ENCODE measurements around the gene PDXK.

Gene PDXK

GRCh38 chr21:43783098-43783700, 64.3 kb downstream of the PDXK start:
- DNase-seq, result no peak

- DNase-seq, result no peak
Observed at GRCh38 chr21:43785134-43785533, 66.2 kb downstream of the PDXK start.

DNA sequence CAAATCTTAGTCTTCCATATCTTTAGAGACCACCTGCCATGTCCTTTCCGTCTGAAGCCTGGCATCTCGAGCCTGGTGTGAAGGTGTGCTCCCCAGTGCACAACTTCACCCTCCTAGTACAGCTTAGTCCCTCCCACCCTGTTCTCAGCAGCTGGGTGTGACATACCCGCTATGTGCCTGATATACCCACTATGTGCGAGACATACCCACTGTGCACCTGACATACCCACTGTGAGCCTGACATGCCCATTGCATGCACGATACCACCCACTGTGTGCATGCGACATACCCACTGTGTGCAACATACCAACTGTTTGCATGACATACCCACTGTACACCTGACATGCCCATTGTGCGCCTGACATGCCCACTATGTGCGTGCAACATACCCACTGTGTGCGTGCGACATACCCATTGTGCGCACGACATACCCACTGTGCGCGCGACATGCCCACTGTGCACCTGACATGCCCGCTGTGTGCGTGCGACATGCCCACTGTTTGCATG, 67.4 kb downstream of the PDXK start:
- DNase-seq, result peak; percentile 24

- DNase-seq, result no peak
Observed at GRCh38 chr21:43786807-43787440, 68.0 kb downstream of the PDXK start.

DNA sequence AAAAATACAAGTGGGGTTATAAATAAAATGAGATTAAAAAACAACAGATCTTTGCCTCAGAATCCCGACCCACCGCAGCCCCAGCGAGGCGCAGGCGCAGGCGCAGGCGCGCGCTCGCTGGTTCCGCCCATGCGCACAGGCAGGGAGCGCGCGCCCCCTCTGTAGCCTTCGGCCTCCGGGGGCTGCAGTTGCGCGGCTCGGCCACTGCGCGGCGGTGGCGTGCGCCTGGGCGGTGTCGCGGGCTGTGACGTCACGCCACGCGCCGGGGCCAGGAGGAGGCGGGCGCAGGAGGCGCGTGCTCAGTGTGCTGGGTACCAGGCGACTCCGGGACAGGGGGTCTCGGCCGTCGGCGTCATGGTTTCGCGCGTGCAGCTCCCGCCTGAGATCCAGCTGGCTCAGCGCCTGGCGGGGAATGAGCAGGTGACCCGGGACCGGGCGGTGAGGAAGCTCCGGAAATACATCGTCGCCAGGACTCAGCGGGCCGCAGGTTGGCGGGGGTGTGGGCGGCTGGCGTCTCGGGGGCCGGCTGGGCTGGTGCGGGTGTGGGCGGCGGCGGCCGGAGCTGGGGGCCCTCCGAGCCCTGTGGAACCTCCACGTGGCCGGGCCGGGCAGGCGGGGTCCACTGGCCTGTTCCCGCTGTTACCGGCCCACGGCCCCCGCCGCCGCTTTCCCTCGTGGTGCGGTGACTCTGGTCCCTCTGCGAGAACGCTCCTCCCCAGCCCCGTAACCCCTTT, 70.5 kb downstream of the PDXK start, which contains the start of gene RRP1:
Gene RRP1, plus strand, starts transcription at position 302 of the 734 bp plus-strand sequence. Its CDS starts 53 bp downstream, at position 355.
- peak; percentile 74 for DNase-seq

GRCh38 chr21:43790010-43790524, 71.1 kb downstream of the PDXK start:
- DNase-seq, result no peak

DNA sequence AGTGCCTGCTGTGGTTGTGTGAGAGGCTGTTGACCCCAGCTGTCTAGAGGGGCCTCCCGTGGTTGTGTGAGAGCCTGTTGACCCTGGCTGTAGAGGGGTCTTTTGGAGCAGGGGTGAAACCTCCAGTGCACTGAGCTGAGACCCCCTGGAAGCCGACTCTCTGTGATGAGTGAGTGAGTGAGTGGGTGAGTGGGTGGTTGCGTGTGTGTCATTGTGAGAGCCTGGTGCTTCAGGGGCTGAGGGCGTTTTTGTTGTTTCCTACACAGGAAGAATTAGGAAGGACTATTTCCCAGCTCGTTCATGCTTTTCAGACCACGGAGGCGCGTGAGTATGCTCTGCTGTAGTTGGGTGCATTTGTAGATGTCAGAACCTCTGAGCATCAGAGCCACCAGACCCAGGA, 73.5 kb downstream of the PDXK start:
- no peak for DNase-seq

GRCh38 chr21:43793243-43793642, 74.3 kb downstream of the PDXK start:
- DNase-seq, result no peak

DNA sequence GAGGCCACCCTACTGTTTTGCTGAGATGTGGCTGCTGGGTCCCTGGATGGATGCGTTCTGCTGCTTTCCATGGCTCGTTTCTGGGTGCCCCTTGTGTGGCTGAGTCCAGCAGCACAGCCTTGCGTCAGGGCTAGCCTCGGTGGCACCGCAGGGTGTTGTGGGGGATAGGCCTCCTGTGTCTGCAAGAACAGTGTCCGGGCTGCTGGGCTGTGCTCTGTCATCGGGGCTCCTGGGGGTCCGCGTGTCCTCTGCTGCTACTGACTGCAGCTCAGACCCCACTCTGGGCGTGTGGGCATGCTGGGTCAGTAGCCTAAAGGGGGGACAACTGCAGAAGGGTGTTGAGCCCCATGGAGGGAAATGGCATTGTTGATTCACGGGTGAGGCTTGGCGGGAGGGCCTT, 75.4 kb downstream of the PDXK start:
- no peak for DNase-seq

- DNase-seq, result no peak
Observed at GRCh38 chr21:43794857-43795256, 75.9 kb downstream of the PDXK start.

- no peak for DNase-seq
Observed at GRCh38 chr21:43797415-43797814, 78.5 kb downstream of the PDXK start.

DNA sequence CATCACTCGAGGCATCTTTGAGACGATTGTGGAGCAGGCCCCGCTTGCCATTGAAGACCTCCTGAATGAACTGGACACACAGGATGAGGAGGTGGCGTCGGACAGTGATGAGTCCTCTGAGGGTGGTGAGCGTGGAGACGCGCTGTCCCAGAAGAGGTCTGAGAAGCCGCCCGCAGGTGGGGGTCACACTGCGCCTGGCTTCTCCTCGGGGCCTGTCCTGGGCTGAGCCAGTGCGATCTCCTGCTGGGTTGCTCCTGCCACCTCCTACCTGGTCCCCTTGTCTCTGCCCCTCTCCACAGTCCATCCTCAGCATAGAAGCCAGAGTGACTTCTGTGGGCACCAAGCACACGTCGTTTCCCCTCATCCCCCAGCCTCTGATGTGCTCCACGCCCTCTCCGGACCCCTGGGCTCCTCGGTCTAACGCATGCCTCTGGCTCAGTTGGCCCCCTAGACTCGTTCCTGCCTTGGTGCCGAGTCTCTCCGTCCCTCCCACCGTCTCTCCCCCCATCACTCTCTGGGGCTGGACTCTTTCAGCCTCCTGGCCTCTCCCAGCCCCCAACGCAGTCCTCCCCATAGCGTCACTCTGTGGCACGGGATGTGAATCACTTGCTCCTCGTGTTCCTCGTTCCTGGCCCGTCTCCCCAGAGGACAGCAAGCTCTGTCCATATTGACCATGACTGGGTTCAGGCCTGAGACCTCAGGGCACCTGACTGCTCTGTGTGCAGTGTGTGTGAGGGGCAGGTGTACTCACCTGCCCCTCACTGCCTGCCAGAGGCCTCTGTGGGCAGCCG, 79.2 kb downstream of the PDXK start:
- DNase-seq, result no peak

DNA sequence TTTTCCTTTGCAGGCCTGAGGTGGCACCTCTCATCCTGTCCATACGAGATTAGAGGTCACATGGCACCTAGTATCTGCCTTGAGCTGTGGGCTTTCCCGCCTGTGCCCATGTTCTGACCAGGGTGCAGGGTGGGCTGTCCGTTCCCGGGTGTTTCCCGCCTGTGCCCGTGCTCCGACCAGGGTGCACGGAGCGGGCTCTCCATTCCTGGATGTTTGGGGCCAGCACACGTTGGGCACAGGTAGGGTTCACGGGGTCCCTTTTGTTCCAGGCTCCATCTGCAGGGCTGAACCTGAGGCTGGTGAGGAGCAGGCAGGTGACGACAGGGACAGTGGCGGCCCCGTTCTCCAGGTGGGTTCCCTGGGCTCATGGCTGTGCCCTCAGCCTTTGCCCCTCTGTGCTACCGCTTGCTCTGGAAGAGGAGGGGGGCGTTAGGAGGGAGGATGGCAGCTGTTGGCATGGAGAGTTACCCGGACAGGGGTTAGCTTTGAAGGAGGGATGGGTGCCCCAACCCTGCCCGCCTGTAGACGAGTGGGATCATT, 80.4 kb downstream of the PDXK start:
- DNase-seq, result no peak

DNA sequence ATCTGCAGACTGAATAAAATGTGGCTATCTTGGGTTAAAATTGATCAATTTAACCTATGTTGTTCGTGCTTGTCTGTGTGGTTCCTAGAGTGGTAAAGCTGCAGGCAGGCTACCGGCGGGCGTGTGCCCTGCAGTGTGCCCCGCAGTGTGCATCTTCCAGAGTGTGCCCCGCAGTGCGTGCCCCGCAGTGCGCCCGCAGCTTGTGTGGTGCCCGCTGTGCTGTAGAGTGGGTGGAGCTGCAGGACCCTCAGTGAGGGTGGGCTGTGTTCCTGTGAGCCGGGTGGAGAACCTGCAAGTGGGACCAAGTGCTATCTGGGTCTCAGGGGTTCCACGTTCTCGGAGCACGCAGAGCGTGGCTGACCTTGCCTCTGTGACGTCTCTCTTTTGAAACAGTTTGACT, 81.2 kb downstream of the PDXK start:
- no peak for DNase-seq

DNA sequence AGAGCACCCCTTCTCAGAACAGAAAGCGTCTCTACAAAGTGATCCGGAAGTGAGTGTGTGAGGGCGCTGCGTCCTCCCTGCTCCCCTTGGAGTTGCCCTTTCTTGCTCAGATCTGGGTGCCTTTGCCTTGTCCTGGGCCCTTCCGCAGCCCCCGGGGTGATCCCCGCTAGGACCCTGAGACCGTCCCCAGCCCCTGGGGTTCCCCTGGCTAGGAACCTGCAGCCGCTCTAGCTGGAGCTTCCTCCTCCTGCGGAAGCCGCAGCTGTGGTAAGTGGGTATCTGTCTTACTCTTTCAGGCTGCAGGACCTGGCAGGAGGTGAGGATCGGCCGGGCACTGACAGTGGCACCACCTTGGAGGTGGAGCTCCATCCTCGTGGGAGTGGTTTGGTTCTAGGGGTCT, 81.6 kb downstream of the PDXK start:
- no peak for DNase-seq

- DNase-seq, result no peak
Observed at GRCh38 chr21:43801006-43801783, 82.3 kb downstream of the PDXK start.

GRCh38 chr21:43802713-43803313, 83.9 kb downstream of the PDXK start:
- DNase-seq, result no peak

DNA sequence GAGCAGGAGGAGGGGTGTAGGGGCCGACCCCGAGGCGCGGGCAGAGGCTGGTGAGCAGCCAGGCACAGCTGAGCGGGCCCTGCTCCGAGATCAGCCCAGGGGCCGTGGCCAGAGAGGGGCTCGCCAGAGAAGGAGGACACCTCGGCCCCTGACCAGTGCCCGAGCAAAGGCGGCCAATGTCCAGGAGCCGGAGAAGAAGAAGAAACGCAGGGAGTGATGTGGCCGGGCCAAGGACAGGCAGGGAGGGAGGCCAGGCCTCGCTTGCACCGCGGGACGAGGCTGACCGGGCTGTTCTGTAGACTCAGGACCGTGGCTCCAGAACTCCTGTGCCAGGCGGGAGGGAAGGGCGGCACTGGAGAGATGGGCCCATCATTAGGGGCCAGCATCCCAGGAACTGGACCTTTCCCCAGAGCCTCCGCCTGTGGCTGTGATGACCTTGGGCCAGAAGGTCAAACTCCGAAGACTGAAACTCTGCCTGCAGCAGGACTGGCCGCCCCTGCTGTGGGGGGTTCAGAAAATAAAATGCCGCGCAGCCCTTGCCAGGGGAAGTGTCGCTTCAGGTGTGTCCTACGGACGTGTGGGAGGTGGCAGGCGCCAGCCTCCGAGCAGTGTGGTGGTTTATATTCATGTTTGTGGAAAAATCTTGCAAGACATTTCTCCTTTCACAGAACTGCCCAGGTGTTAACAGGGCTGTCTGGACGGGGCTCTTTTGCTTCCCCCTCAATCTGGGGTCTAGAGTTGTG, 84.8 kb downstream of the PDXK start:
- no peak for DNase-seq

- DNase-seq, result no peak
Observed at GRCh38 chr21:43805275-43805800, 86.4 kb downstream of the PDXK start.

DNA sequence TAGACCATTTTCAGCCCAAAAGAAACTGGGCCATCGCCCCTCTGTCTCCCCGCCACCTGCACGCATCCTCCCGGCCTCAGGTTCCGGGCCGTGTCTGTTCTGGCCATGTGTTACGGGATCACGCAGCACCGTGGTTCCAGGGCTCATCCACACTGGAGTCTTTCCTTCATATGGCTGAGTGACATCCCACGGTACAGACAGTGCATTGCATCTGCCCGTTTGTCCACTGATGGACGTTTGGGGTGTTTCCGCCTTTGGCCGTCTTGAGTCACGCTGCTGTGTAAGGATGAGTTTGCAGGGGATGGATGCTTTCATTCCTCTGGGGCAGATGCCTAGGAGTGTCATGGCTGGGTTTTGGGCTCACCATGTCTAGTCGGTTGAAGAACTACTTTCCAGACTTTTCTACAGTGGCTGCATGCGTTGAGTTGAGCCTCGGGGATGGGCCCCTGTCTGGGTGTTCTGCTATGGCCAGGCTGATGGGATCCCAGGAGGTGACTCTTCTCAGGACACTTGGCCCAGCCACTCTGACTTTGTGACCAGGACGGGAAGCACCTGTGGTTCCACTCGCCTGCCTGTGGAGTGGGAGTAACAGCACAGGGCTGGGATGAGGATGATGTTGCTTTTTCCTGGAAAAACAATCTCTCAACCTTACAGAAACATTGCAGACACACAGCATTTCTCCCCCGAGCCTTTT, 87.2 kb downstream of the PDXK start:
- DNase-seq, result no peak
